GM10266 (cell line): Measurements from ENCODE around the gene AQP10.

ENCODE experiments used
- DNase-seq: peaks from one replicate; pipeline ENCODE4 v3.0.0; 2012; ENCODE audit errors: extremely low spot score
- CTCF ChIP-seq: IDR thresholded peaks from 2 replicates; pipeline ENCODE4 v1.5.1; 2012; ENCODE audit warnings: mild to moderate bottlenecking, low read depth; ENCODE audit not compliant: control insufficient read depth, insufficient read depth; ENCODE audit errors: missing control alignments

The AQP10 gene

GRCh38 chr1:154350383-154350782 lies 29.5 kb downstream of the AQP10 start:
- no peak for DNase-seq
- no peak for TF ChIP-seq CTCF

- no peak for TF ChIP-seq CTCF
- no peak for DNase-seq
Measured at GRCh38 chr1:154351363-154352068, 30.6 kb downstream of the AQP10 start.

GRCh38 chr1:154352245-154352580 lies 31.3 kb downstream of the AQP10 start:
- TF ChIP-seq CTCF, result no peak
- no peak for DNase-seq

- peak; percentile 11 for TF ChIP-seq CTCF
- peak; percentile 59 for DNase-seq
Measured at GRCh38 chr1:154352581-154353459, 31.9 kb downstream of the AQP10 start.

GRCh38 chr1:154353460-154353904 lies 32.6 kb downstream of the AQP10 start:
- TF ChIP-seq CTCF, result peak; percentile 31
- DNase-seq, result peak; percentile 47

- peak; percentile 3 for DNase-seq
- TF ChIP-seq CTCF, result no peak
Measured at GRCh38 chr1:154353966-154354365, 33.1 kb downstream of the AQP10 start.

GRCh38 chr1:154358519-154358918 lies 37.6 kb downstream of the AQP10 start:
- DNase-seq, result no peak
- no peak for TF ChIP-seq CTCF
